PC-9 (cell line): ENCODE results near the gene LUM. TPM values are rescaled to one million over a fixed set of nuclear protein-coding genes. Genes with fewer than 3 reads are reported as not detected.

ENCODE experiments used
- BruUV-seq: library from RNA; stranded (reverse); fragments of 400-500 nt; replicated peaks from 2 replicates; lab custom pipeline; 2021; lab: Mats Ljungman, UMichigan
- CTCF ChIA-PET: fragments of 300-600 bp; sonication (Branson Sonifier 250); formaldehyde crosslinking; loops from one replicate; lab custom pipeline; 2022; ENCODE audit warnings: antibody characterized with exemption; lab: Charles Lee
- POLR2A ChIA-PET: fragments of 300-600 bp; sonication (Branson Sonifier 250); formaldehyde crosslinking; loops from one replicate; lab custom pipeline; 2022; ENCODE audit warnings: antibody characterized with exemption; ENCODE audit not compliant: unreplicated experiment; lab: Charles Lee
- DNase-seq, 2 experiments: peaks; one replicate each; pipeline versions ENCODE4 v3.0.0 to v3.0.0-alpha.2; 2015 to 2022; ENCODE audit warnings: mixed read lengths in 1 of 2
- H2AFZ ChIP-seq: fragments of 200-600 bp; sonication (generic); 2 replicates; pipeline ENCODE4 v1.8.1; 2017; ENCODE audit warnings: antibody characterized with exemption
- H3F3A ChIP-seq: fragments of 200-600 bp; sonication (generic); 2 replicates; pipeline ENCODE4 v1.8.1; 2017; ENCODE audit warnings: antibody characterized with exemption, mild to moderate bottlenecking, low read depth; ENCODE audit not compliant: insufficient read depth
- H3K27ac ChIP-seq: fragments of 200-600 bp; sonication (generic); 2 replicates; pipeline ENCODE4 v1.6.1; 2016; ENCODE audit warnings: mixed run types
- H3K27me3 ChIP-seq: fragments of 200-600 bp; sonication (generic); 2 replicates; pipeline ENCODE4 v1.6.1; 2016; ENCODE audit warnings: low read depth, mixed run types; ENCODE audit not compliant: insufficient read depth
- H3K36me3 ChIP-seq: fragments of 200-600 bp; sonication (generic); 2 replicates; pipeline ENCODE4 v1.6.1; 2016; ENCODE audit warnings: low read depth, mixed run types
- H3K4me1 ChIP-seq: fragments of 200-600 bp; sonication (generic); replicated peaks from 2 replicates; pipeline ENCODE4 v1.6.1; 2016; ENCODE audit warnings: mixed run types; ENCODE audit not compliant: insufficient read depth
- H3K4me2 ChIP-seq: fragments of 200-600 bp; sonication (generic); 2 replicates; pipeline ENCODE4 v1.6.1; 2017; ENCODE audit warnings: mixed run types
- H3K4me3 ChIP-seq: fragments of 200-600 bp; sonication (generic); 2 replicates; pipeline ENCODE4 v1.6.1; 2016; ENCODE audit warnings: mixed run types
- H3K79me2 ChIP-seq: fragments of 200-600 bp; sonication (generic); 2 replicates; pipeline ENCODE4 v1.6.1; 2017; ENCODE audit warnings: low read depth, mixed run types
- H3K9me2 ChIP-seq: fragments of 200-600 bp; sonication (generic); 2 replicates; pipeline ENCODE4 v1.8.1; 2017; ENCODE audit warnings: mild to moderate bottlenecking; ENCODE audit not compliant: insufficient read depth
- H3K9me3 ChIP-seq: fragments of 200-600 bp; sonication (generic); 2 replicates; pipeline ENCODE4 v1.8.1; 2016; ENCODE audit warnings: low read depth; ENCODE audit not compliant: insufficient read depth
- H4K20me1 ChIP-seq: fragments of 200-600 bp; sonication (generic); 2 replicates; pipeline ENCODE4 v1.8.1; 2017; ENCODE audit not compliant: insufficient read depth
- EZH2 ChIP-seq: fragments of 200-600 bp; sonication (generic); IDR thresholded peaks from 2 replicates; pipeline ENCODE4 v1.8.0; 2017; ENCODE audit warnings: antibody characterized with exemption, low read depth
- intact Hi-C: fragments of 100-400 bp; cut with micrococcal nuclease; formaldehyde crosslinking; loops from one replicate; pipeline ENCODE4 v1.10.0; 2022; ENCODE audit not compliant: unreplicated experiment
- total RNA-seq: library from RNA; stranded (reverse); gene quantifications from 2 replicates; pipeline ENCODE4 v1.2.3, GENCODE V29; 2021
- TF ChIP-seq, protein P1 (sequence below): fragments of 200-600 bp; sonication (generic); conservative IDR thresholded peaks from 2 replicates; pipeline ENCODE4 v1.6.1; 2017; ENCODE audit warnings: mixed run types, antibody characterized with exemption, mild to moderate bottlenecking, moderate library complexity

Gene LUM
- total RNA-seq, 1 experiment from 2014 or later = not detected

DNA sequence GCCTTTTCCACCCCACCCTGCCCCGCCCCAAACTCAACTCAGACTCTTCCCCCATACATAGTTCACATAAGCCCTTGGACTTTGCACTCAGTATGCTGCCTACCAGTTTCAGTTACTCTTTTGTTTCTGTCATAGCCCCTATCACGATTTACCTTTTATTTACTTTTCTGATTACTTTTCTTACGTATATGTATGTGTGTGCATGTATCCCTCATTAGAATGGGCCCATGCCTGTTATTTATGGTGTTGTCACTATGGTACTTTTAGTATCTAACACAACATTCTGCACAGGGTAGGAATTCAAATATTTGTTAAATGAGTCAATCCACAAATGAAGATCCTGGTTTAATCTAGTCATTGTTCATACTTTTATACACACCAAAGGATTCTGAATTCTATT is 16.5 kb upstream of the LUM start:
- H3K27me3 ChIP-seq = no peaks in the 10 kb centered on the region
- no TSS peak for BruUV-seq
- no peak for DNase-seq
- H3K9me3 ChIP-seq = no peaks in the 10 kb centered on the region
- H3F3A ChIP-seq = no peaks in the 10 kb centered on the region
- H3K4me2 ChIP-seq = no peak overlapping the region
- H3K4me1 ChIP-seq = no peaks in the 10 kb centered on the region
- no peak overlapping the region for H3K27ac ChIP-seq
- H4K20me1 ChIP-seq = no peaks in the 10 kb centered on the region
- H3K9me2 ChIP-seq = no peaks in the 10 kb centered on the region
- no peak overlapping the region for H3K4me3 ChIP-seq
- no peak overlapping the region for H2AFZ ChIP-seq
- POLR2A ChIA-PET = no interaction called here
- TF ChIP-seq EZH2 = no peak
- TF ChIP-seq, protein P1, sequence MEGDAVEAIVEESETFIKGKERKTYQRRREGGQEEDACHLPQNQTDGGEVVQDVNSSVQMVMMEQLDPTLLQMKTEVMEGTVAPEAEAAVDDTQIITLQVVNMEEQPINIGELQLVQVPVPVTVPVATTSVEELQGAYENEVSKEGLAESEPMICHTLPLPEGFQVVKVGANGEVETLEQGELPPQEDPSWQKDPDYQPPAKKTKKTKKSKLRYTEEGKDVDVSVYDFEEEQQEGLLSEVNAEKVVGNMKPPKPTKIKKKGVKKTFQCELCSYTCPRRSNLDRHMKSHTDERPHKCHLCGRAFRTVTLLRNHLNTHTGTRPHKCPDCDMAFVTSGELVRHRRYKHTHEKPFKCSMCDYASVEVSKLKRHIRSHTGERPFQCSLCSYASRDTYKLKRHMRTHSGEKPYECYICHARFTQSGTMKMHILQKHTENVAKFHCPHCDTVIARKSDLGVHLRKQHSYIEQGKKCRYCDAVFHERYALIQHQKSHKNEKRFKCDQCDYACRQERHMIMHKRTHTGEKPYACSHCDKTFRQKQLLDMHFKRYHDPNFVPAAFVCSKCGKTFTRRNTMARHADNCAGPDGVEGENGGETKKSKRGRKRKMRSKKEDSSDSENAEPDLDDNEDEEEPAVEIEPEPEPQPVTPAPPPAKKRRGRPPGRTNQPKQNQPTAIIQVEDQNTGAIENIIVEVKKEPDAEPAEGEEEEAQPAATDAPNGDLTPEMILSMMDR = no peak
- no peaks in the 10 kb centered on the region for H3K36me3 ChIP-seq
- CTCF ChIA-PET = no interaction called here
- H3K79me2 ChIP-seq = no peaks in the 10 kb centered on the region
- intact Hi-C loops = no loop called here

DNA sequence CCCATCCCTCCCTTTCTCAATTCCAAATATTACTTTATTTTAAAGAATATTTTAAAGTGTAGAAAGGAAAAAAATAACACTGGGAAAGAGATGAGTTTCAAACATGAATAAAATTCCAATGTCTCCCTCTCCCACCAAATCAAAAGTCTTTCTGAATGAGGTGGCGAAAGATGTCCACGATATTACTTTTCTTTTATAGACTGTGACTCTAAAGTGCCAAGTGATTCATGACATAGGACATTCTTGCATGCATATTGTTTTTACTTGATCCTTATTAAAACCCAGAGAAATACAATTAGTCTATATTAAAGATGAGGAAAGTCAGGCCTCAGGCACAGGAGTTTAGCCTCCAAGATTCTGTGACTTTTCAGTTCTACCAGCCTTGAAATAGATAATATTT is 16.0 kb upstream of the LUM start:
- Histone ChIP-seq H3K79me2 (no peaks in the 10 kb centered on the region), H3F3A (no peaks in the 10 kb centered on the region), H2AFZ (no peak overlapping the region), H3K4me1 (no peaks in the 10 kb centered on the region), H4K20me1 (no peaks in the 10 kb centered on the region), H3K9me3 (no peaks in the 10 kb centered on the region), H3K4me2 (no peak overlapping the region), H3K27ac (no peak overlapping the region), H3K36me3 (no peaks in the 10 kb centered on the region), H3K9me2 (no peaks in the 10 kb centered on the region), H3K27me3 (no peaks in the 10 kb centered on the region), H3K4me3 (no peak overlapping the region)
- POLR2A ChIA-PET = no interaction called here
- CTCF ChIA-PET = no interaction called here
- BruUV-seq = no TSS peak
- no peak for DNase-seq
- TF ChIP-seq, protein P1 = no peak
- no peak for TF ChIP-seq EZH2
- intact Hi-C loops = no loop called here

DNA sequence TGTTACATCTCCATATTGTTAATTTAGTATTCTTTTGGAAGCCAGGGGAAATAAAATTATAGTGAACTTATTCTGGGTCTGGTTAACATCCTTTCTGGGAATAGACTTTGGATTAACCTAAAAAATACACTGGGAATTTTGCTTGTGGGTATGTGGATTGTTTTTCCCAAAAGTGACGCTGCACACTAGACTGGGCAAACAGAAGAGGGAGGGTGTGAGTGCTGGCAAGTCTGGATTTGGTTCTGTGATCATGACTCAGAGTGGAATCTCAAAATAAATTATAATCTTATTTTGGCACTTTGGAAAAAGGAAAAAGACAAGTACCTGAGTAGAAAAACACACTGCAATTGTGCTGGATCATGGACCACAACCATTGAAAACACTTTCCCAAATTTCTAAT is 15.2 kb upstream of the LUM start:
- H3K4me3 ChIP-seq = no peak overlapping the region
- DNase-seq = no peak
- H3K79me2 ChIP-seq = no peaks in the 10 kb centered on the region
- no peaks in the 10 kb centered on the region for H4K20me1 ChIP-seq
- intact Hi-C loops = no loop called here
- H3K27ac ChIP-seq = no peak overlapping the region
- BruUV-seq = no TSS peak
- no peak overlapping the region for H2AFZ ChIP-seq
- no peaks in the 10 kb centered on the region for H3K9me3 ChIP-seq
- no peaks in the 10 kb centered on the region for H3K9me2 ChIP-seq
- CTCF ChIA-PET = no interaction called here
- H3K4me2 ChIP-seq = no peak overlapping the region
- no peaks in the 10 kb centered on the region for H3K4me1 ChIP-seq
- H3K36me3 ChIP-seq = no peaks in the 10 kb centered on the region
- no peaks in the 10 kb centered on the region for H3K27me3 ChIP-seq
- H3F3A ChIP-seq = no peaks in the 10 kb centered on the region
- POLR2A ChIA-PET = no interaction called here
- TF ChIP-seq, protein P1 = no peak
